ENCODE results near the gene C10orf120.

C10orf120 gene

DNA sequence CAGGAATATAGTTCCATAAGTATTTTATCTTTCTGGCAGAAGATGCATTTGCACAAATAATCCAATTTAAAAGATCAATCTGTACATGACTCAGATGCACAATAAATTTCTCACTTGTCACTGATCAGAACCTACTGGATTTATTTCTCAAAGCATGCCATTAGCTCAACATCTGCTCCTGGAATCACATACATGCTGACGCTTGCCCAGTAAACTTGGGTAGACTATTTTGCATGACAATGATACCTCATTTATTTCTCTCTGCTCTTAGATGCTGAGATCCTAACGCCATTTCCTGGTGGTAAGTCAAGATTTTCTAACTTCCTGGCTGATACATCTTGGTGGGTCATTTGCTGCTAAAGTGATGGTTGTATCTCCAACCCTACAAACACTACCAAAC is 33.8 kb upstream of the C10orf120 start:
- TF ChIP-seq, protein P1, sequence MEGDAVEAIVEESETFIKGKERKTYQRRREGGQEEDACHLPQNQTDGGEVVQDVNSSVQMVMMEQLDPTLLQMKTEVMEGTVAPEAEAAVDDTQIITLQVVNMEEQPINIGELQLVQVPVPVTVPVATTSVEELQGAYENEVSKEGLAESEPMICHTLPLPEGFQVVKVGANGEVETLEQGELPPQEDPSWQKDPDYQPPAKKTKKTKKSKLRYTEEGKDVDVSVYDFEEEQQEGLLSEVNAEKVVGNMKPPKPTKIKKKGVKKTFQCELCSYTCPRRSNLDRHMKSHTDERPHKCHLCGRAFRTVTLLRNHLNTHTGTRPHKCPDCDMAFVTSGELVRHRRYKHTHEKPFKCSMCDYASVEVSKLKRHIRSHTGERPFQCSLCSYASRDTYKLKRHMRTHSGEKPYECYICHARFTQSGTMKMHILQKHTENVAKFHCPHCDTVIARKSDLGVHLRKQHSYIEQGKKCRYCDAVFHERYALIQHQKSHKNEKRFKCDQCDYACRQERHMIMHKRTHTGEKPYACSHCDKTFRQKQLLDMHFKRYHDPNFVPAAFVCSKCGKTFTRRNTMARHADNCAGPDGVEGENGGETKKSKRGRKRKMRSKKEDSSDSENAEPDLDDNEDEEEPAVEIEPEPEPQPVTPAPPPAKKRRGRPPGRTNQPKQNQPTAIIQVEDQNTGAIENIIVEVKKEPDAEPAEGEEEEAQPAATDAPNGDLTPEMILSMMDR (IDR thresholded peaks at IDR 0.05) = no peak

DNA sequence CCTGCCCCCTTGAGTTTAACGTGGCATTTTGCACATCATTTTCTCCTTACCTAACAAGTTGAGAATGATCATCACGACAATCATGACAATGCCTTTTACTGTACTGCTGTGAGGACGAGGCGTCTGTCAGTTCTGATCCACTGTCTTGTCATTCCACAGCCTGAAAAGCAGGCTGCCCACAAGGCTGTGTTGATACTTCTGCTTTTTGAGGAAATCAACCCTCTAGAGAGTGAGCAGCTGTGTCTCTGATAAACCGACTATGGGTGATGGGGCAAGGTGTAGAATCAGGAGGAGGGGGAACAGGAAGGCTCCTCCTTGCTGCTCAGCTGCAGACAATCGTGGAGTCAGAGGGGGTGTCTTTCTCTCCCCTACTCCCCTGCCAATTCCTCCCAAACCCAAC is 30.6 kb upstream of the C10orf120 start:
- TF ChIP-seq, protein P1 (IDR thresholded peaks at IDR 0.05) = no peak

DNA sequence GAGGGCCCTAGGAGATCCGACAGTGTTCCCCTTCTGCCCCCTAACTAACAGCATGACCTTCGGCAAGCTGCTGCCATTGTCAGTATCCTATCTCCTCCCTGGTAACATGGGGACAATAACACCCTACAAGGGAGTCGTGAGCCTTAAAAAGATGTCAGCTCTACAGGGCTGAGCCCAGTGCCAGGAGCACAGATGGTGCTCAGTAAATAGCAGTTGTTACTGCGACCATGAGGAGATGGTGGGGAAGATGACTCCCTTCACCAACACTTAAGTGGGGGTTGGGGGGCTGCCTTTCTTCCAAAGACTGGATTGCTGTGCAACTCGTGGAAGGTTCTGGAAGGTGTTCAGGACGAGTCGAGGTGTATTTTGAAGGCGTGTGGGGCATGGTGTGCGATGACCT is 29.5 kb upstream of the C10orf120 start:
- TF ChIP-seq, protein P1 (IDR thresholded peaks at IDR 0.05) = no peak

DNA sequence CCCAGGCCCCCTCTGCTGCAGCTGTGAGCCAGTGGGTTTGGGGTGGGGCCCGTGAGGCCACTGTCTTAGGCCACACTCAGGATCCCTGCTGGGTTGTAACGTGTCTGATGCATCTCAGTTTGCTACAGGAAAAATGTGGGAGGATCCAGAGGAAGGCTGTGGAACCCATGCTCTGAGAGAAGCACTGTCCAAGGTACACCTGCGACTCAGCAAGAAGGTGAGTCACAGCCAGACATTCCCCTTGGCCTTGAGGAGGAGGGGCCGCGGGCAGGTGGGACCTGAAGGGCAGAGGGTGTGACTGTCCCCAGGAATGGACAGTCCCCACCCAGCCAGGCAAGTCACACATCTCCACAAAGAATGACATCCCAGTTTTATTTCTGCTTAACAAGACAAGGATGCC is 27.8 kb upstream of the C10orf120 start:
- TF ChIP-seq, protein P1 (IDR thresholded peaks at IDR 0.05) = no peak

DNA sequence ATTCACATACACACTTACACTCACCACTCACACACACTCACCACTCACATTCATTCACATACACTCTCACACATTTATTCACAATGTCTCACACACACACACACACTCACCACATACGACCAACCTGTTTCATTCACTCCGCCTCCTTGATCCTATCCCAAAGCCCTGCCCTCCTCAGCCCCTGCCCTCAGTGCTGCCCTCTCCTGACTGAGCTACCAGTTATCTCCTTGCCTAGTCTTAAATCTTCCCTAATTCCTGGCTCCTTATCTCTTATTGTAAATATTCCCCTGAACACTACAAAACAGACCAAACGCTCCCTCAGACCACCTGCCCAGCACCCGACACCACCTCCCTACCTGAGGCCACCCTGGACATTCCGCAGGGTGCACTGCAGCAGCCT is 26.1 kb upstream of the C10orf120 start:
- TF ChIP-seq, protein P1 (IDR thresholded peaks at IDR 0.05) = peak; percentile 57

DNA sequence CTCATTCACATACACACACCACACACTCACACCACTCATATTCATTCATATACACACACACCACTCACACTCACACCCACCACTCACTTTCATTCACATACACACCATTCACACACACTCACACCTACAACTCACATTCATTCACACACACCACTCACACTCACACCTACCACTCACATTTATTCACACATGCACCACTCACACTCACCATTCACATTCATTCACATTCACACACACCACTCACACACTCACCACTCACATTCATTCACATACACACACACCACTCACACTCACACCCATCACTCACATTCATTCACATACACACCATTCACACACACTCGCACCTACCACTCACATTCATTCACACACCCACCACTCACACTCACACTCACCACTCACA is 25.4 kb upstream of the C10orf120 start:
- TF ChIP-seq, protein P1 (IDR thresholded peaks at IDR 0.05) = no peak

DNA sequence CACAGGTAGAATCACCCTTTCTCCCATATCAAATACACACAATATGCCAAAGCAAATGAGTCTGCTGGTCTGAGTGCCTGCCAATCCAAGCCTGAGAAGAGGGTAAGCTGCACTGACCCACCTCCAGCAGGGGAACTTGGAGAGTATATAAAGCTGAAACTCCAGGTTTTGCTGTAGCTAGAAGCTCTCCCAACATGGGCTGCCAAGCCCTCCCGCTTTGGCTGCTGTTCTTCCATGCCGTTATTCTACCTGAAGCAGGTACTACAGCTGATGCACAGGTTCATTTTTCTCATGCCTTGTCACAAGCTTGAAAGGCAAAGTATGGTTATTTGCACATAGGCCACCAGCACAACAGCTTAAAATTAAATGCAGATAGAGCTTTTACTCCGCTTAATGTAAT is 21.5 kb upstream of the C10orf120 start:
- TF ChIP-seq, protein P1 (IDR thresholded peaks at IDR 0.05) = no peak

DNA sequence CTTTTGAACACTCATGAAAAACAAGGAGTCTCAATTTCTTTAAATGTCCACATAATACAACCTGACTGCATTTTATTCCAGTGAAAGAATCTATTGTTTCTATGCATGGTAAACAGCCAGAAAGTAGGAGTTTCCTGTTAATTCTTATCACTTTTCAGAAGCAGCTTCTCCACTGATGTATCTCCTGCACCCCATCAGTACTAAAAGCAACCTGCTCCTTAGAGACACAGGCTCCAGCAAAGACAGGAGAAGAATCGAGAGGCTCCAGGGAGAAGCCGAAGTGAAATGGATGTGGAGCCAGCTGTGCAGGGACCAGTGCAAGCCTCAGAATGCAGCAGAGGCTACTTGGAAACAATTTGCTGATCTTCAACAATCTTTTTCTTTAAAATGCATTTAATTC is 16.4 kb upstream of the C10orf120 start:
- TF ChIP-seq, protein P1 (IDR thresholded peaks at IDR 0.05) = no peak

Data from LNCAP (cell line).